ENCODE results near the gene MLLT1.

GRCh38 chr19:6261883-6262282, 17.9 kb downstream of the MLLT1 start:
- no peak for TF ChIP-seq HDGF (IDR thresholded peaks at IDR 0.05; ENCODE audit: borderline replicate concordance)
- TF ChIP-seq ELF4 (IDR thresholded peaks at IDR 0.05): no peak
- TF ChIP-seq PKNOX1 (IDR thresholded peaks at IDR 0.05): no peak
- TF ChIP-seq BHLHE40 (IDR thresholded peaks at IDR 0.05; ENCODE audit: borderline replicate concordance): no peak
- no peak for TF ChIP-seq ZNF384 (IDR thresholded peaks at IDR 0.05)
- no peak for TF ChIP-seq SUZ12 (IDR thresholded peaks at IDR 0.05)
